ENCODE measurements around the gene OGA. TPM values are rescaled to one million over a fixed set of nuclear protein-coding genes. Genes with fewer than 3 reads are reported as not detected.

The OGA gene
- total and polyA plus RNA-seq, 2 experiments from 2014 or later, result 42.5 to 78.0 TPM

DNA sequence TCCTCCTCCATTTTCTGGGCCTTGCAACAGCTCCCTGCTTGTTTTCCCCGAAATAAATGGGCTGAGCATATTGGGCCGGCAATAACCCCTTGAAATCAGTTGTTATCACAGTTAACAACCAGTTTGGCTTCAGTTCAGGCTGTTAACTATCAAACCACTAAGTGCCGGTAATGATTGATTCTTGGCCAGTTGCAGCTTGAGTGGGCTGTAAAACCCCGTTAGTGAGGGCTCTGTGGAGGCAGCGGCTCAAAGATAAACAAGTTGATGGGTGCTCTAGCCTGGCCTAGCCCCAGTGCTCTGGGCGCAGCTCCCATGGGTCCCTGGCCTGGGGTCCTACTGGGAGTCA is 50.7 kb downstream of the OGA start:
- peaks cover 35% of the 10 kb centered on the region for H3K27me3 ChIP-seq (replicated peaks; ENCODE audit: insufficient read depth)
- H3K27ac ChIP-seq, result no peak overlapping the region
- in situ Hi-C loops (cut with MboI), result loop anchor here (25.0 kb wide), 1 partner anchor 580 kb away; no protein-coding TSS in a partner anchor

GRCh38 chr10:101766753-101767599 is 51.3 kb downstream of the OGA start:
- H2AFZ ChIP-seq, result no peak overlapping the region
- H3K4me3 ChIP-seq, result no peak overlapping the region
- H3K27ac ChIP-seq, result no peak overlapping the region
- DNase-seq, result no peak
- no peaks in the 10 kb centered on the region for H3K9me3 ChIP-seq (ENCODE audit: low read depth)
- H3K9ac ChIP-seq, result no peak overlapping the region
- no peaks in the 10 kb centered on the region for H3K79me2 ChIP-seq (ENCODE audit: insufficient read depth)
- no peaks in the 10 kb centered on the region for H3K36me3 ChIP-seq (ENCODE audit: low read depth)
- no peaks in the 10 kb centered on the region for H3K9me2 ChIP-seq (ENCODE audit: insufficient read depth)
- TF ChIP-seq EZH2 (IDR thresholded peaks at IDR 0.05; ENCODE audit: insufficient read depth, poor library complexity, severe bottlenecking), result no peak
- TF ChIP-seq EZH2phosphoT487 (IDR thresholded peaks at IDR 0.05; ENCODE audit: insufficient read depth, low read depth), result no peak
- 36 to 42% methylated on average over 12 of the region's 12 CpGs for WGBS, 2 experiments (ENCODE audit: low coverage in 1 of 2, low lambda C conversion rate in 2 of 2, missing lambda C conversion rate in 2 of 2)
- no peak overlapping the region for H3K4me2 ChIP-seq (ENCODE audit: unreplicated experiment)
- no peaks in the 10 kb centered on the region for H3F3A ChIP-seq (ENCODE audit: insufficient read depth)
- in situ Hi-C loops (cut with MboI), result loop anchor here (25.0 kb wide), 1 partner anchor 580 kb away; no protein-coding TSS in a partner anchor
- H3K27me3 ChIP-seq (replicated peaks; ENCODE audit: insufficient read depth), result peaks cover 29% of the 10 kb centered on the region
- no peaks in the 10 kb centered on the region for H4K20me1 ChIP-seq (ENCODE audit: insufficient read depth)
- H3K4me1 ChIP-seq (ENCODE audit: insufficient read depth), result no peaks in the 10 kb centered on the region

More for the DNA sequence above, 50.7 kb downstream of the OGA start:
- no peaks in the 10 kb centered on the region for H4K20me1 ChIP-seq (ENCODE audit: insufficient read depth)
- TF ChIP-seq EZH2 (IDR thresholded peaks at IDR 0.05; ENCODE audit: insufficient read depth, poor library complexity, severe bottlenecking) (no peak), EZH2phosphoT487 (IDR thresholded peaks at IDR 0.05; ENCODE audit: insufficient read depth, low read depth) (no peak)
- H3K9ac ChIP-seq, result no peak overlapping the region
- H3K4me3 ChIP-seq, result no peak overlapping the region
- H3K79me2 ChIP-seq (ENCODE audit: insufficient read depth), result no peaks in the 10 kb centered on the region
- no peaks in the 10 kb centered on the region for H3K9me3 ChIP-seq (ENCODE audit: low read depth)
- no peaks in the 10 kb centered on the region for H3K36me3 ChIP-seq (ENCODE audit: low read depth)
- no peak for DNase-seq
- H2AFZ ChIP-seq, result no peak overlapping the region
- H3K9me2 ChIP-seq (ENCODE audit: insufficient read depth), result no peaks in the 10 kb centered on the region
- 38 to 43% methylated on average over 6 of the region's 6 CpGs for WGBS, 2 experiments (ENCODE audit: low coverage in 1 of 2, low lambda C conversion rate in 2 of 2, missing lambda C conversion rate in 2 of 2)
- H3K4me1 ChIP-seq (ENCODE audit: insufficient read depth), result no peaks in the 10 kb centered on the region
- no peak overlapping the region for H3K4me2 ChIP-seq (ENCODE audit: unreplicated experiment)
- no peaks in the 10 kb centered on the region for H3F3A ChIP-seq (ENCODE audit: insufficient read depth)

DNA sequence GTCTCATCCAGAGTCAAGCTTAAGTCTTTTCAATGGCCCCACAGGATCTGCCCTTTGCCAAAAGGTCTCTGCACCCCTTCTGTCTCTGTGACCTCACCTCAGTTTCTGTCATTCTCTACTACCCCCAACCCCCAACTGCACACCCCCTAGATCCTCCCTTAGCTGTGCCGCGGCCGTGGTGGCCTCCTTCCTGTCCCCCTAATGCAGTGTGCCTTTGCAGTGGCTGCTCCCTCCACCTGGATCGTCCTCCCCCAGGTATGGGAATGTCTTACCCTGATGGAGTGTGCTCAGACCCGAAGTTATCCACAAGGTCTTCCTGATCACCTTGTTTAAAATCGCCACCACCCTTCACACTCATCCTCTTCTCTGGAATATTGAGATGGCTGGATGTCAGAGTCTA is 51.9 kb downstream of the OGA start:
- Histone ChIP-seq H3K4me3 (no peak overlapping the region), H3K4me1 (ENCODE audit: insufficient read depth) (no peaks in the 10 kb centered on the region), H3K27me3 (replicated peaks; ENCODE audit: insufficient read depth) (peaks cover 29% of the 10 kb centered on the region), H3K9ac (no peak overlapping the region), H4K20me1 (ENCODE audit: insufficient read depth) (no peaks in the 10 kb centered on the region), H3K79me2 (ENCODE audit: insufficient read depth) (no peaks in the 10 kb centered on the region), H3K36me3 (ENCODE audit: low read depth) (no peaks in the 10 kb centered on the region), H3K4me2 (ENCODE audit: unreplicated experiment) (no peak overlapping the region), H3K9me2 (ENCODE audit: insufficient read depth) (no peaks in the 10 kb centered on the region), H3K27ac (no peak overlapping the region), H3F3A (ENCODE audit: insufficient read depth) (no peaks in the 10 kb centered on the region), H2AFZ (no peak overlapping the region), H3K9me3 (ENCODE audit: low read depth) (no peaks in the 10 kb centered on the region)
- no peak for TF ChIP-seq EZH2 (IDR thresholded peaks at IDR 0.05; ENCODE audit: insufficient read depth, poor library complexity, severe bottlenecking)
- TF ChIP-seq EZH2phosphoT487 (IDR thresholded peaks at IDR 0.05; ENCODE audit: insufficient read depth, low read depth), result no peak
- 49 to 59% methylated on average over 6 of the region's 6 CpGs for WGBS, 2 experiments (ENCODE audit: low coverage in 1 of 2, low lambda C conversion rate in 2 of 2, missing lambda C conversion rate in 2 of 2)
- no peak for DNase-seq
- in situ Hi-C loops (cut with MboI), result loop anchor here (25.0 kb wide), 1 partner anchor 579 kb away; no protein-coding TSS in a partner anchor

DNA sequence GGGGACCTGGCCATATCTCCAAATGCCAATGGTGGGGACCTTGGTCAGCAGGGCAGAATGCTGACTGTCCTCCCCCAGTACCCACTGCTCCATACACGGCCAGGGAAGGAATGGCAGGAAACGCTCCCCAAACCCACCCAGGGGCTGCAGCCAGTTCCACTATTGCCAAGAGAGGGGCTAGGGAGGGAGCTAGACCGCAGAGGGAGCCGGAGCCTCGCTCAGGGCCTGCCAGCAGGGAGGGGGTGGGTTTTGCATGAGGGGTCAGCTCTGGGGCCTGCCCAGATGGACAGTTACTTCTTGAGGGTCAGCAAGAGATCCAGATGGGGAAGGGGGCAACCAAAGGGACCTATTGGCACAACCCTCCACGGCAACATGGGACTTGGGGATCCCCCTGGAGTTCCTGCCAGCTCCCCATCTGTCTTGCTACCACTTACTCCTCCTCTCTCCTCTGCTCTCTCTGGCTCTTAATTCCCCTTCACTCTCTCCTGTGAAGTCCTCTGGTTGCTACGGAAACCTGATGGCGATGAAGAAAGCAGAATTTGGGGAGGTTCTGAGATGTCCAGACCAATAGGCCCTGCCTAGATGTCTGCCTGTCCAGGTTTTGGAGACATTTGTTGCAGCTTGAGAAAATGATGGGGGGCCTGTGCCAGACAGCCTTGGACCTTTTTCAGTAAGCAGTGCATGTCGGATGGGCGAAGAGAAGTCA is 55.0 kb downstream of the OGA start:
- no peak overlapping the region for H3K4me2 ChIP-seq (ENCODE audit: unreplicated experiment)
- H3K36me3 ChIP-seq (ENCODE audit: low read depth), result no peaks in the 10 kb centered on the region
- peaks cover 31% of the 10 kb centered on the region for H3K27me3 ChIP-seq (replicated peaks; ENCODE audit: insufficient read depth)
- no peaks in the 10 kb centered on the region for H3K9me3 ChIP-seq (ENCODE audit: low read depth)
- 64 to 71% methylated on average over 9 to 10 of the region's 10 CpGs for WGBS, 2 experiments (ENCODE audit: low coverage in 1 of 2, low lambda C conversion rate in 2 of 2, missing lambda C conversion rate in 2 of 2)
- TF ChIP-seq EZH2phosphoT487 (IDR thresholded peaks at IDR 0.05; ENCODE audit: insufficient read depth, low read depth), result no peak
- H3K4me1 ChIP-seq (ENCODE audit: insufficient read depth), result no peaks in the 10 kb centered on the region
- no peaks in the 10 kb centered on the region for H3K79me2 ChIP-seq (ENCODE audit: insufficient read depth)
- H3K27ac ChIP-seq, result no peak overlapping the region
- H3K9ac ChIP-seq, result no peak overlapping the region
- no peaks in the 10 kb centered on the region for H4K20me1 ChIP-seq (ENCODE audit: insufficient read depth)
- no peaks in the 10 kb centered on the region for H3K9me2 ChIP-seq (ENCODE audit: insufficient read depth)
- H3F3A ChIP-seq (ENCODE audit: insufficient read depth), result no peaks in the 10 kb centered on the region
- in situ Hi-C loops (cut with MboI), result loop anchor here (25.0 kb wide), 1 partner anchor 576 kb away; no protein-coding TSS in a partner anchor
- no peak for DNase-seq
- H2AFZ ChIP-seq, result no peak overlapping the region
- H3K4me3 ChIP-seq, result no peak overlapping the region
